ENCODE measurements around the gene KIF16B.

DNA sequence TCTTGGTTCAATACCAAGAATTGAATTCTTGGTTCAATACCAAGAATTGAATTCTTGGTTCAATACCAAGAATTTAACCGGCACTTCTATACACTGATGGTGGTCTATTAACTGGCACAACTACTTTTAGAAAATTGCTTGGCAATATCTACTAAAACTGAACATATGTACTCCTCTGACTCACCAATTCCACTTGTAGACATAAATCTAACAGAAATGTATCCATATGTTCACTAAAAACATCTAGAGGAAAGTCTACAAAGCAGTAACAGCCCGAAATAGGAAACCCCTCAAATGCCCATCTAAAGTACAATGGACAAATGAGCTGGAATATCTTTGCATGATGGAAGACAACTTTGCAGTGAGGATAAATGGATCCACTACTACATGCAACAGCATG is 71.9 kb downstream of the KIF16B start:
- TF ChIP-seq, protein P1, sequence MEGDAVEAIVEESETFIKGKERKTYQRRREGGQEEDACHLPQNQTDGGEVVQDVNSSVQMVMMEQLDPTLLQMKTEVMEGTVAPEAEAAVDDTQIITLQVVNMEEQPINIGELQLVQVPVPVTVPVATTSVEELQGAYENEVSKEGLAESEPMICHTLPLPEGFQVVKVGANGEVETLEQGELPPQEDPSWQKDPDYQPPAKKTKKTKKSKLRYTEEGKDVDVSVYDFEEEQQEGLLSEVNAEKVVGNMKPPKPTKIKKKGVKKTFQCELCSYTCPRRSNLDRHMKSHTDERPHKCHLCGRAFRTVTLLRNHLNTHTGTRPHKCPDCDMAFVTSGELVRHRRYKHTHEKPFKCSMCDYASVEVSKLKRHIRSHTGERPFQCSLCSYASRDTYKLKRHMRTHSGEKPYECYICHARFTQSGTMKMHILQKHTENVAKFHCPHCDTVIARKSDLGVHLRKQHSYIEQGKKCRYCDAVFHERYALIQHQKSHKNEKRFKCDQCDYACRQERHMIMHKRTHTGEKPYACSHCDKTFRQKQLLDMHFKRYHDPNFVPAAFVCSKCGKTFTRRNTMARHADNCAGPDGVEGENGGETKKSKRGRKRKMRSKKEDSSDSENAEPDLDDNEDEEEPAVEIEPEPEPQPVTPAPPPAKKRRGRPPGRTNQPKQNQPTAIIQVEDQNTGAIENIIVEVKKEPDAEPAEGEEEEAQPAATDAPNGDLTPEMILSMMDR (IDR thresholded peaks at IDR 0.05), result no peak
- TF ChIP-seq POLR2A (IDR thresholded peaks at IDR 0.05), result no peak
- TF ChIP-seq EP300 (IDR thresholded peaks at IDR 0.05), result no peak
- TF ChIP-seq POLR2AphosphoS5 (IDR thresholded peaks at IDR 0.05), result no peak

Measured in sigmoid colon (tissue), 4 donors.